ENCODE data around the gene RRBP1.

RRBP1 gene

DNA sequence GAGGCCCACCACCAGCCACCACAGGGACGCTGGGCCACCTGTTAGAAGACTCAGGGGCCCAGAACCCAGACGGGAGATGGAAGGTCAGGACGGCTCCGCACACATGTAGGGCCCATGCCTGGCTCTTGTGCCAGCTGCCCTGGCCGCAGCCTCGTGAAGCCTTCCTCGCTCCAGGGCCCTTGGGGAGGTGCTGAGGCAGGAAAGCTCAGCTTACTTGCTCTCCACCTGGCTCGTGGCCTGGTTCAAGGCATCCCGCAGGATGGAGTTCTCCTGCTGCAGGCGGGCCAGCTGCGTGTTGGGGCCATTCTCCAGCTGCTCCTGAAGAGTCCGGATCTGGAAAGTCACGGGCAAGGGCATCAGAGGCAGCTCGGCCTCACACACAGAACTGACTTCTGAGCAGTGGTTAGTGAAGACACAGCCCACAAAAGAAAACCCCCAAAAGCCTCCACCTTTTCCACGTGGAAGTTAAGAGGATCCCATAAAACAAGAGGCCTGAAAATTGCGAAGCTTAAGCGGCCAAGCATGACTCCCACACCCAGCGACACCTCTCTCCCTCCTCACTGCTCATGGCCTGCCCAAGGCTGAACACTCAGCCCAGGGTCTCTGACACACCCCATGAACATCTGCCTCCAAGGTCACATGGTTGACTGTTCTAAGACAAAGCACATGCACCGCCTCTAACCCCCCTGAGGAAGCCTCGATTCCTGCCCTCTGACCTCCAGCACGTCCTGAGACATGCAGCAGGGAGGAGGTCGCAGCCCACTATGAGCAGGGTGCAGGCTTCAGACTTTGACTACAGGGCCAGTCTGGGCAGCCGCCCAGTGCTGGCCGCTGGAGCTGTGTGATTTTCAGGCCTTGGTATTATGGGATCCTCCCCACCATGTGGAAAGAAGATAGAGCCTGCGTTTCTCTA lies 46.5 kb downstream of the RRBP1 start:
- no peak for DNase-seq
- ATAC-seq = no peak

GRCh38 chr20:17634661-17635331 lies 47.2 kb downstream of the RRBP1 start:
- ATAC-seq = no peak
- DNase-seq = no peak

- no peak for ATAC-seq
- no peak for DNase-seq
Measured at GRCh38 chr20:17633850-17634500, 48.1 kb downstream of the RRBP1 start.

GRCh38 chr20:17633221-17633849 lies 48.7 kb downstream of the RRBP1 start:
- ATAC-seq (no peak), DNase-seq (no peak)

- no peak for ATAC-seq
- no peak for DNase-seq
Measured at GRCh38 chr20:17631576-17632319, 50.3 kb downstream of the RRBP1 start.

GRCh38 chr20:17630806-17631195 lies 51.2 kb downstream of the RRBP1 start:
- DNase-seq = no peak
- no peak for ATAC-seq

DNA sequence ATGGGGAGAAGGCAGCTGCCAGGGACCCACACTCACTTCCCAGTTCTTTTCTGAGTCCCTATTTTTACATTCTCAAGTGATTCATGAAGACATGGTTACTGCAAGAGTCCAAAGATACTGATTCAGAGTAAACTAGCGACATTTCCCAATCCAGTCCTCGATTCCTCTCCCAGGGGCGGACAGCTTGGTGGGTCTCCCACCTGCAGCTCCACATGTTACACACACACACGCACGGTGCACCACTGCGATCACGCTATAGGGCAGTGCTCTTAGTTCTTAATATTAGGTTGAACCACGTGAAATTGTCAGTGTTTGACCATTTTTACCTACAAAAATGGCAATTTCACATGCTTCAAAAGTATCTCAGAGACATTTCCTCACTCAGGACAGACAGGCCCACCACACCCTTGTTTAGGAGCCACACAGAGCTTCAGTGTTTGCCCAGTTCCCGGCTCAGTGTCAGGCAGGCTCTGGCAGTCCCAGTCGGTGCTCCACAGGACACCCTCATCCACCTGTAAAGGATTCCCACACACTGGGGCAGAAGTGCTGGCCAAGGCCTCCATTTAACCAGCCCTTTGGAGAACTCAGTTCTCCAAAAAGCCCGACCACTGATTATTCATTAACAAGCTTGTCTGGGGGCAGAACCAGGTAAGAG lies 51.8 kb downstream of the RRBP1 start:
- no peak for ATAC-seq
- DNase-seq = no peak

- DNase-seq = no peak
- no peak for ATAC-seq
Measured at GRCh38 chr20:17629678-17630089, 52.4 kb downstream of the RRBP1 start.

DNA sequence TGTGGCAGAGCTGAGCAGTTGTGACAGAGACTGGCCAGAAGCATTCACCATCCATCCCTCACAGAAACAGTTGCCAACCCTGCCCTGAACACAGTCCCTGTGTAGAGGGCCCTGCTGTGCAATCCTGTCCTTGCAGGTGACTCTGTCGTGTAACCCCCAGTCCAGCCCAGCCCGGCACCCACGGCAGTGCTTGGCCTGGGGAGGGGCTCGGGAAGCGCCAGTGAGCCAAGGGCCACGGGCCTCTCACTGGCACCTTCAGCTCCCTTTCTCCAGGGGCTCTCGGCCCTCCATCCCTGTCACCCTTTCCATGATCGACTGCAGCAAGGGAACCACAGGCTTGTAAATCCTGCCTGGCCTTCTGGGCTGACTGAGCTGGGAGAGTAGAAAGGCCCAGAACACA lies 53.0 kb downstream of the RRBP1 start:
- DNase-seq = no peak
- no peak for ATAC-seq

GRCh38 chr20:17628101-17628841 lies 53.8 kb downstream of the RRBP1 start:
- DNase-seq (no peak), ATAC-seq (no peak)

DNA sequence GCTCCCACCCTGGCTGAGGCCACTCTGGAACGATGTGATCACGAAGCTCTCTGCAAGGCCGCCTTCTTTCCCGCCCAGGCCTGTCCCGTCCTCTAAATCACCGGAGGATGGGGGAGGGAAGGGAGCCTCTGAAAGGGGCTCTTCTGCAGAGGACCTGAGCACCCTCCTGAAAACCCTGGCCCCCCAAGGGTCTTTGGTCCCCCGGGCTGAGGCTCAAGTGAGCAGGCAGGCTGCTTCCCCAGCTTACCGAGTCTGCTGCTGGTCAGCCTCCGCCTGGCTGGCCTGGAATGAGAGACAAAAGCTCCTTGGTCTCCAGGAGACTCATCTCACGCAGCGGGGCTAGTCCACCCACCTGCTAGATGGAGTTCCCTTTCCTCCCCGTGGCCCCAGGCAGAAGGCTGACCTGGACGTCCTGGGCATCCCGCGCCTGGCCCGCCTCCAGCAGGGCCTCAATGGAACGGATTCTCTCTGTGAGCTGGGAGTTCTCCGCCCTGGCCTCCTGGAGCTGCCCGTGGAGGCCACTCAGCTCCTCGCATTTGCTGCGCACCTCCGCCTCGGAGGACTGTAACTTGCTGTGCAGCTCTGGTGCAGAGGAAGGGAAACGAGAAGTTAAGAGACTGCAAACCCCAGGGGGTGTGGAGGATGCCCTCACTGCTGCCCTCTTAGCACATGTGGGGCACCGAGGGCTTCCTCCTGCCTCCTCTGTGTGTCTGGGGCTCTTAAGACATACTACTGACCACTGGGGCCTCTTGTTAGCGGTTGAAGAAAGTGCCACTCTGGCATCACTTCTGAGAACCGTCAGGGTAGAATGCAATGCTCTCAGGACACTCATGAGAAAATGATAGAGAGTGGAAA lies 54.7 kb downstream of the RRBP1 start:
- no peak for DNase-seq
- no peak for ATAC-seq

- ATAC-seq (no peak), DNase-seq (no peak)
Measured at GRCh38 chr20:17626217-17627007, 55.6 kb downstream of the RRBP1 start.

DNA sequence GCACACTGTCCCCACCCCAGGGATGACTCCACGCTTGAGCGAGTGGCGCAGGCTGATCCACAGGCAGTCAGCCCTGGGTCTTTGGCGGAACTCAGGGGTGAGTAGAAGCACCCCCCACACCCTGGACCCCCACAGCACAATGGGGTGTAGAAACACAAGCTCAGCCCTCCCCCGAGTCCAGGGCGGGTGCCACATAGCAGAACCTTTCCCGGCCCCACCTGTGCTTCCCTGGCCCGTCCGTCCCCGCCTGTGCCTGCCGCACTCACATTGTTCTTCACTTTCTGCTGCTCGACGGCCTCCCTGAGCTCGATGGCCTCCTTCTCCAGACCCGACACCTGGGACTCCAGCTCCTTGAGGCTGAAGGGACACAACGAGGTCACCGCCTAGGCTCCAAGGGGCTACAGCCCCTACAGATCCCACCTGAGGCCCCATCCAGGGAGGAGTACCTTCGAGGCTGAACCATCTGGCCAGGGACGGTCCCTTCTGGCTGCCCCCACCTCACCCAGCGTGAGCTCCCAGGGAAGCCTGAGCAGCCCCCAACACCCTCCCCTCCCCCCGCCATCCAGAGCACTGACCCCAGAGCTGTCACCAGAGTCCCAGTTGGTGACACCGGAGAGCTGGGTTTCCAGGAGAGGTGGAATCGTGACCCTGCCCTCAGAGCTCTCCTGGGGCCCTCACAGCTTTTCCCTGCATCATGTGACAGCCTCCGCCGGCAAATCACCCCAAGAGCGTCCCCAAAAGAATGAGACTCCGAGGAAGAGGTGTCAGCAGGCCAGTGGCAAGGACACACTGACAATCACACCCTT lies 56.6 kb downstream of the RRBP1 start:
- no peak for DNase-seq
- ATAC-seq = no peak

DNA sequence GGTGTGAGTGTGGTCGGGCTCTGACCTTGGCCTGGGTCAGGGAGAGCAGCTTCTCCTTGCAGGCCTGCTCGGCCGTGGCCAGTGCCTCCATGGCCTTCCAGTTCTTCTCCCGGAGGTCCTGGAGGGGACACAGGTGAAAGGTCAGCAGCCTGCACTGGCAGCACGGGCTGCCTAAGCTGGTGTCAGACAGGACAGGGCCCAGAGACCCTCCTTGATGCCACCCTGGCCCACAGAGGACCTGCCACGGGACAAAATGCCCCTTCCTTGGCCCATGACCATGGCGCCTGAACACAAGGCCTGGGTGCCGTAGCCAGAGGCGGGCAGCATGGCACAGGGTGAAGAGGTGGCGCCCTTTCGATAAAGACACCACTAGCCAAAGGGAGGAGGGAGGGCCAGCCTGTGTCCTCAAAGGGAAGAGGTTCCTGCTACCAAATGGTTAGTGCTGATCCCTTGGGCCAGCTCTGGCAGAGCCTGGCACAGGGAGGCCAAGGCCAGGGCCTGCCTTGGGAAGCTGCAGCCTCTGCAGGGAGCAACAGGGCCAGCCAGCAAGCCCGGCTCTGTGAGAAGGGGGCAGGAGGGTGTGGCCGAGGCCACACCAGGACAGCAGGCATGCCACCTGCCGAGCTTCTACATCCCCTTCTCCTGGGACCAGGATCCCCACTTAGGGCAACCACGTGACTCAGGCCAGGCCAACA lies 57.3 kb downstream of the RRBP1 start:
- ATAC-seq = no peak
- no peak for DNase-seq

DNA sequence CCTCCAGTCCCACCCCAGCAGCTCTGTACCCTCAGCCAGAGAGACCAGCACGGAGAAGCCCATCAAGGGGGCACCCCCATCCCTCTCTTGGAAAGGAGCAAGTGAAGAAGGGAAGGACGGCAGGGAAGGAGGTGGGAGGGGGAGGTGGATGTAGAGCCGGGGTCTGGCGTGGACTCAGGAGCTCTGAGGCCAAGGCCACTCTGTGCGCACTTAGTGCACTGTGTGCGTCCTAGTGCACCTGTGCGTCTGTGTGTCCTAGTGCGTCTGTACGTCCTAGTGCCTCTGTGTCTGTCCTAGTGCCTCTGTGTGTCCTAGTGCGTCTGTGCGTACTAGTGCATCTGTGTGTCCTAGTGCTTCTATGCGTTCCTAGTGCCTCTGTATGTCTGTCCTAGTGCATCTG lies 58.0 kb downstream of the RRBP1 start:
- ATAC-seq (no peak), DNase-seq (no peak)

- ATAC-seq = no peak
Measured at GRCh38 chr20:17622851-17623508, 59.1 kb downstream of the RRBP1 start.

More at GRCh38 chr20:17622851-17623508, 59.1 kb downstream of the RRBP1 start:
- DNase-seq = no peak
